NCI-H1105 treated with DMSO at 0.1 percent for 48 hours (cell line): ENCODE data around the gene RPUSD1.

Source experiments
- DNase-seq: peaks from one replicate; lab custom pipeline; 2025; lab: John Stamatoyannopoulos, UW

RPUSD1 gene

GRCh38 chr16:798666-799065 lies 10.5 kb upstream of the RPUSD1 start:
- DNase-seq = no peak

GRCh38 chr16:797686-798085 lies 9.5 kb upstream of the RPUSD1 start:
- DNase-seq = no peak

- DNase-seq = no peak
Observed at GRCh38 chr16:797120-797420, 8.9 kb upstream of the RPUSD1 start.

GRCh38 chr16:796296-797119 lies 8.3 kb upstream of the RPUSD1 start:
- no peak for DNase-seq

- no peak for DNase-seq
Observed at GRCh38 chr16:795580-796229, 7.5 kb upstream of the RPUSD1 start.

- no peak for DNase-seq
Observed at GRCh38 chr16:794853-795466, 6.8 kb upstream of the RPUSD1 start.

GRCh38 chr16:794091-794822 lies 6.1 kb upstream of the RPUSD1 start:
- no peak for DNase-seq

- DNase-seq = no peak
Observed at GRCh38 chr16:793414-793813, 5.2 kb upstream of the RPUSD1 start.

- no peak for DNase-seq
Observed at GRCh38 chr16:792221-792995, 4.2 kb upstream of the RPUSD1 start.

GRCh38 chr16:791131-791530 lies 3.0 kb upstream of the RPUSD1 start:
- DNase-seq = no peak

GRCh38 chr16:790086-790485 lies 1.9 kb upstream of the RPUSD1 start:
- DNase-seq = no peak

- no peak for DNase-seq
Observed at GRCh38 chr16:789191-789850, 1.1 kb upstream of the RPUSD1 start.

- DNase-seq = peak; percentile 74
Observed at GRCh38 chr16:788399-789126, 382 bp upstream of the RPUSD1 start, which contains the start of gene CHTF18. Gene CHTF18, plus strand, starts transcription at chr16:788620. Its CDS starts 65 bp downstream, at chr16:788685.

GRCh38 chr16:787321-787966 lies 737 bp downstream of the RPUSD1 start:
- DNase-seq = no peak

- DNase-seq = no peak
Observed at GRCh38 chr16:785563-786535, 2.3 kb downstream of the RPUSD1 start.

GRCh38 chr16:784431-784830 lies 3.8 kb downstream of the RPUSD1 start:
- no peak for DNase-seq

- DNase-seq = no peak
Observed at GRCh38 chr16:783404-784161, 4.6 kb downstream of the RPUSD1 start.
